A549 (cell line): ENCODE measurements around the gene MCM7. TPM values are rescaled to one million over a fixed set of nuclear protein-coding genes. Genes with fewer than 3 reads are reported as not detected.

Experiments
- ATAC-seq, 2 experiments: fragments of 200-7000 bp in 1 of 2; fragments of >200 bp in 1 of 2; cut with Nextera tagmentation in 1 of 2; cut with Tn5 transposase in 1 of 2; 3 replicates each; pipeline versions ENCODE4 v1.8.0 to v1.9.1; 2018 to 2020; ENCODE audit warnings: mild to moderate bottlenecking in 1 of 2, moderate library complexity in 1 of 2
- CTCF ChIA-PET: fragments of 300-600 bp; sonication (Branson Sonifier 250); formaldehyde crosslinking; extraction: SDS; loops from one replicate; lab custom pipeline; 2021; ENCODE audit warnings: antibody characterized with exemption, inconsistent platforms; lab: Yijun Ruan, JAX
- POLR2A ChIA-PET: fragments of 350-600 bp; formaldehyde crosslinking; extraction: SDS; loops from one replicate; lab custom pipeline; 2021; ENCODE audit warnings: antibody characterized with exemption, inconsistent platforms; lab: Yijun Ruan, JAX
- DNase-seq, 2 experiments: peaks; one replicate each; pipeline versions ENCODE4 v3.0.0 to v3.0.0-alpha.2; 2011 to 2016; ENCODE audit warnings: low read depth in 1 of 2, low spot score in 1 of 2
- FAIRE-seq: peaks from 2 replicates; lab custom pipeline; 2011; peaks lifted over from hg19 to GRCh38; lab: Jason Lieb, UNC
- H3K27ac ChIP-seq, 2 experiments: fragments of >200 bp; sonication (Bioruptor Twin); formaldehyde crosslinking; 3 replicates each; pipeline ENCODE4 v1.5.1; 2016 to 2017
- H3K4me1 ChIP-seq: fragments of >200 bp; sonication (Bioruptor Twin); formaldehyde crosslinking; 3 replicates; pipeline ENCODE4 v1.6.1; 2016
- H3K4me2 ChIP-seq: fragments of >200 bp; sonication (Bioruptor Twin); formaldehyde crosslinking; 3 replicates; pipeline ENCODE4 v1.6.1; 2016
- H3K4me3 ChIP-seq: fragments of >200 bp; sonication (Bioruptor Twin); formaldehyde crosslinking; 3 replicates; pipeline ENCODE4 v1.5.1; 2016
- H3K9me3 ChIP-seq: fragments of >200 bp; sonication (Bioruptor Twin); formaldehyde crosslinking; 3 replicates; pipeline ENCODE4 v1.6.1; 2016
- CBX2 ChIP-seq: fragments of 200-600 bp; sonication (generic); IDR thresholded peaks from 2 replicates; pipeline ENCODE4 v1.6.1; 2016; ENCODE audit warnings: low read depth, mild to moderate bottlenecking, borderline replicate concordance
- CEBPB ChIP-seq, 2 experiments: fragments of >200 bp in 1 of 2; sonication (Bioruptor Twin) in 1 of 2; formaldehyde crosslinking in 1 of 2; IDR thresholded peaks; 2 replicates each; pipeline ENCODE4 v1.6.1; 2012 to 2016
- EHF ChIP-seq: fragments of 250-450 bp; sonication (Bioruptor Pico); IDR thresholded peaks from 2 replicates; pipeline ENCODE4 v1.5.0; 2020; ENCODE audit warnings: mild to moderate bottlenecking
- EHMT2 ChIP-seq: fragments of 200-600 bp; sonication (generic); IDR thresholded peaks from 2 replicates; pipeline ENCODE4 v1.6.1; 2016; ENCODE audit warnings: antibody characterized with exemption, low read depth, mild to moderate bottlenecking, moderate library complexity
- ESRRA ChIP-seq: fragments of 150-350 bp; IDR thresholded peaks from 2 replicates; pipeline ENCODE4 v1.6.1; 2014; ENCODE audit warnings: mild to moderate bottlenecking, low read length, borderline replicate concordance
- FOSL2 ChIP-seq, 2 experiments: fragments of 450-650 bp in 1 of 2; fragments of >200 bp in 1 of 2; sonication (Bioruptor Twin) in 1 of 2; formaldehyde crosslinking; IDR thresholded peaks; 2 replicates each; pipeline versions ENCODE4 v1.5.0 to v1.6.1; 2016 to 2020; ENCODE audit warnings: mild to moderate bottlenecking in 1 of 2, moderate library complexity in 1 of 2
- FOXS1 ChIP-seq: fragments of 250-450 bp; sonication (Bioruptor Pico); IDR thresholded peaks from 2 replicates; pipeline ENCODE4 v1.5.0; 2020; ENCODE audit warnings: mild to moderate bottlenecking, moderate library complexity
- HDAC2 ChIP-seq: fragments of 200-600 bp; sonication (generic); IDR thresholded peaks from 2 replicates; pipeline ENCODE4 v1.6.1; 2016
- HEYL ChIP-seq: fragments of 250-450 bp; sonication (Bioruptor Pico); IDR thresholded peaks from 2 replicates; pipeline ENCODE4 v1.8.0; 2021; ENCODE audit warnings: mild to moderate bottlenecking, moderate library complexity
- HOXA7 ChIP-seq: fragments of 250-450 bp; sonication (Bioruptor Pico); IDR thresholded peaks from 2 replicates; pipeline ENCODE4 v1.5.0; 2020; ENCODE audit warnings: mild to moderate bottlenecking, moderate library complexity
- HOXB13 ChIP-seq: fragments of 250-450 bp; sonication (Bioruptor Pico); IDR thresholded peaks from 2 replicates; pipeline ENCODE4 v1.5.0; 2020; ENCODE audit warnings: low read depth, mild to moderate bottlenecking, moderate library complexity
- HOXB5 ChIP-seq: fragments of 250-450 bp; sonication (Bioruptor Pico); IDR thresholded peaks from 2 replicates; pipeline ENCODE4 v1.5.0; 2020; ENCODE audit warnings: mild to moderate bottlenecking, moderate library complexity
- JUN ChIP-seq, 2 experiments: fragments of >200 bp; sonication (Bioruptor Twin); formaldehyde crosslinking; IDR thresholded peaks; 2 replicates in 1 of 2; 3 replicates in 1 of 2; pipeline ENCODE4 v1.6.1; 2016 to 2017
- JUNB ChIP-seq: fragments of >200 bp; sonication (Bioruptor Twin); formaldehyde crosslinking; IDR thresholded peaks from 2 replicates; pipeline ENCODE4 v1.6.1; 2016
- KDM1A ChIP-seq: fragments of 200-600 bp; sonication (generic); IDR thresholded peaks from 2 replicates; pipeline ENCODE4 v1.6.1; 2016; ENCODE audit warnings: low read depth, mild to moderate bottlenecking
- MAFK ChIP-seq: fragments of 450-650 bp; IDR thresholded peaks from 2 replicates; pipeline ENCODE4 v1.6.1; 2014; ENCODE audit not compliant: partially characterized antibody
- MAZ ChIP-seq: fragments of 150-350 bp; IDR thresholded peaks from 2 replicates; pipeline ENCODE4 v1.6.1; 2014; ENCODE audit warnings: antibody characterized with exemption, low read depth, low read length, borderline replicate concordance
- MYC ChIP-seq: IDR thresholded peaks from 2 replicates; pipeline ENCODE4 v1.6.1; 2012; ENCODE audit warnings: mild to moderate bottlenecking, inconsistent platforms, low read length, improper control_type of control experiment, borderline replicate concordance
- NFE2L2 ChIP-seq: fragments of 150-350 bp; conservative IDR thresholded peaks from 2 replicates; pipeline ENCODE4 v1.6.1; 2014; ENCODE audit warnings: low read length
- NPAS2 ChIP-seq: fragments of 250-450 bp; sonication (Bioruptor Pico); IDR thresholded peaks from 2 replicates; pipeline ENCODE4 v1.8.0; 2022; ENCODE audit warnings: mild to moderate bottlenecking, moderate library complexity, borderline replicate concordance
- POLR2A ChIP-seq: IDR thresholded peaks from 2 replicates; pipeline ENCODE4 v1.6.1; 2012; ENCODE audit warnings: mild to moderate bottlenecking, low read length
- POLR2AphosphoS2 ChIP-seq: conservative IDR thresholded peaks from 2 replicates; pipeline ENCODE4 v1.6.1; 2012; ENCODE audit warnings: low read length, improper control_type of control experiment, inconsistent platforms
- RARB ChIP-seq: fragments of 250-450 bp; sonication (Bioruptor Pico); IDR thresholded peaks from 2 replicates; pipeline ENCODE4 v1.8.0; 2021; ENCODE audit warnings: mild to moderate bottlenecking, moderate library complexity
- RFX5 ChIP-seq: fragments of 450-650 bp; IDR thresholded peaks from 2 replicates; pipeline ENCODE4 v1.7.1; 2014; ENCODE audit warnings: antibody characterized with exemption, mild to moderate bottlenecking, moderate library complexity
- SMC3 ChIP-seq: fragments of >200 bp; sonication (Bioruptor Twin); formaldehyde crosslinking; IDR thresholded peaks from 3 replicates; pipeline ENCODE4 v1.6.1; 2018; ENCODE audit warnings: inconsistent platforms
- TFCP2L1 ChIP-seq: fragments of 250-450 bp; sonication (Bioruptor Pico); IDR thresholded peaks from 2 replicates; pipeline ENCODE4 v1.5.0; 2021; ENCODE audit warnings: mild to moderate bottlenecking
- ZFP36 ChIP-seq: fragments of 450-650 bp; IDR thresholded peaks from 2 replicates; pipeline ENCODE4 v1.6.1; 2014; ENCODE audit warnings: borderline replicate concordance; ENCODE audit not compliant: partially characterized antibody
- ZNF302 ChIP-seq: fragments of 250-450 bp; sonication (Bioruptor Pico); IDR thresholded peaks from 2 replicates; pipeline ENCODE4 v1.9.0; 2021; ENCODE audit warnings: inconsistent platforms, mild to moderate bottlenecking, moderate library complexity
- WGBS: methylation state at CpG from one replicate; pipeline ENCODE4 v1.1.6; 2017; ENCODE audit errors: missing lambda C conversion rate; 5-methylcytosine and 5-hydroxymethylcytosine counted together
- polyA plus RNA-seq, 4 experiments: library from polyadenylated mRNA; depleted of rRNA in 3 of 4; stranded (reverse); fragments of >200 nt; fragmentation: RNase III in 1 of 4; extraction: RNeasy Plus Mini Kit Qiagen cat#74134 plus additional on column Dnase treatment in 1 of 4; gene quantifications; 2 replicates in 3 of 4; 3 replicates in 1 of 4; pipeline ENCODE4 v1.2.3, GENCODE V29; 2011 to 2017
- TF ChIP-seq, protein P1 (sequence below): IDR thresholded peaks from 2 replicates; pipeline ENCODE4 v1.6.1; 2012
- TF ChIP-seq, protein P2 (sequence below): fragments of 250-450 bp; sonication (Bioruptor Pico); IDR thresholded peaks from 2 replicates; pipeline ENCODE4 v1.5.0; 2021; ENCODE audit warnings: mild to moderate bottlenecking, moderate library complexity, borderline replicate concordance
- TF ChIP-seq, protein P3 (sequence below): fragments of 150-350 bp; IDR thresholded peaks from 2 replicates; pipeline ENCODE4 v1.6.1; 2014; ENCODE audit warnings: low read depth, mild to moderate bottlenecking, low read length
- TF ChIP-seq, protein P4 (sequence below): fragments of >200 bp; sonication (Bioruptor Twin); formaldehyde crosslinking; IDR thresholded peaks from 2 replicates; pipeline ENCODE4 v1.6.1; 2016

Gene MCM7
- polyA plus RNA-seq, 2 of the 4 experiments (the other 2 are of a cell fraction): 145 to 287 TPM

DNA sequence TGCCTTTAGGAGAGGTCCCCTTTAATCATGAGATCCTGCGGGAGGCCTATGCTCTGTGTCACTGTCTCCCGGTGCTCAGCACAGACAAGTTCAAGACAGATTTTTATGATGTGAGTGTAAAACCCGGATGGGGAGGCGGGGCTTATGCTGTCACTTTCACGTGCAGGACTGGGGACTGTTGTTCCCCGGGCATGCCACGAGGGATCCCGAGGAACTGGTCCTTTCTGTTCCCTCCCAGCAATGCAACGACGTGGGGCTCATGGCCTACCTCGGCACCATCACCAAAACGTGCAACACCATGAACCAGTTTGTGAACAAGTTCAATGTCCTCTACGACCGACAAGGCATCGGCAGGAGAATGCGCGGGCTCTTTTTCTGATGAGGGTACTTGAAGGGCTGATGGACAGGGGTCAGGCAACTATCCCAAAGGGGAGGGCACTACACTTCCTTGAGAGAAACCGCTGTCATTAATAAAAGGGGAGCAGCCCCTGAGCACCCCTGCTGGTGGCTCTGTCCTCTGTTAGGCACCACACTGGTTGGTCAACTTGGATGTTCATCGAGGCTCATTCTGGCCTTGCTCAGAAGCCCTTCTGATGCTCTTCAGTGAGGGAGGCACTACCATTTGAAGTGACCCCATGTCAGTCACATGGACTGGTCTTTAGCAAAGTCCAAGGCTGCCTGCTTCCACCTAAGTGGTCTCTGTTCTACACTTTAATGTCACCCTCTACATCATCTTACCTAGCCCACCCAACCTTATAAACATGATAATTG lies 9.6 kb downstream of the MCM7 start (continued):
- TF ChIP-seq POLR2AphosphoS2 (peak; percentile 97), EHF (CRISPR knock-in tag) (0 out of 2 replicates have a peak, but pooled peaks have one; percentile 25), NFE2L2 (no peak), ZNF302 (CRISPR knock-in tag) (no peak), JUN (IDR thresholded peaks at IDR 0.05) (0 out of 5 replicates have a peak, but pooled peaks of 1 of the 2 experiments have one; percentile 27), HDAC2 (no peak), FOXS1 (CRISPR knock-in tag) (0 out of 2 replicates have a peak, but pooled peaks have one; percentile 21), RFX5 (no peak), SMC3 (no peak), MAZ (no peak), KDM1A (no peak), HOXB13 (no peak), FOSL2 (IDR thresholded peaks at IDR 0.05) (no peak), FOSL2 (CRISPR knock-in tag; IDR thresholded peaks at IDR 0.05) (0 out of 2 replicates have a peak, but pooled peaks have one; percentile 2)
- TF ChIP-seq, protein P1, sequence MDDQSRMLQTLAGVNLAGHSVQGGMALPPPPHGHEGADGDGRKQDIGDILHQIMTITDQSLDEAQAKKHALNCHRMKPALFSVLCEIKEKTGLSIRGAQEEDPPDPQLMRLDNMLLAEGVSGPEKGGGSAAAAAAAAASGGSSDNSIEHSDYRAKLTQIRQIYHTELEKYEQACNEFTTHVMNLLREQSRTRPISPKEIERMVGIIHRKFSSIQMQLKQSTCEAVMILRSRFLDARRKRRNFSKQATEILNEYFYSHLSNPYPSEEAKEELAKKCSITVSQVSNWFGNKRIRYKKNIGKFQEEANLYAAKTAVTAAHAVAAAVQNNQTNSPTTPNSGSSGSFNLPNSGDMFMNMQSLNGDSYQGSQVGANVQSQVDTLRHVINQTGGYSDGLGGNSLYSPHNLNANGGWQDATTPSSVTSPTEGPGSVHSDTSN: no peak

DNA sequence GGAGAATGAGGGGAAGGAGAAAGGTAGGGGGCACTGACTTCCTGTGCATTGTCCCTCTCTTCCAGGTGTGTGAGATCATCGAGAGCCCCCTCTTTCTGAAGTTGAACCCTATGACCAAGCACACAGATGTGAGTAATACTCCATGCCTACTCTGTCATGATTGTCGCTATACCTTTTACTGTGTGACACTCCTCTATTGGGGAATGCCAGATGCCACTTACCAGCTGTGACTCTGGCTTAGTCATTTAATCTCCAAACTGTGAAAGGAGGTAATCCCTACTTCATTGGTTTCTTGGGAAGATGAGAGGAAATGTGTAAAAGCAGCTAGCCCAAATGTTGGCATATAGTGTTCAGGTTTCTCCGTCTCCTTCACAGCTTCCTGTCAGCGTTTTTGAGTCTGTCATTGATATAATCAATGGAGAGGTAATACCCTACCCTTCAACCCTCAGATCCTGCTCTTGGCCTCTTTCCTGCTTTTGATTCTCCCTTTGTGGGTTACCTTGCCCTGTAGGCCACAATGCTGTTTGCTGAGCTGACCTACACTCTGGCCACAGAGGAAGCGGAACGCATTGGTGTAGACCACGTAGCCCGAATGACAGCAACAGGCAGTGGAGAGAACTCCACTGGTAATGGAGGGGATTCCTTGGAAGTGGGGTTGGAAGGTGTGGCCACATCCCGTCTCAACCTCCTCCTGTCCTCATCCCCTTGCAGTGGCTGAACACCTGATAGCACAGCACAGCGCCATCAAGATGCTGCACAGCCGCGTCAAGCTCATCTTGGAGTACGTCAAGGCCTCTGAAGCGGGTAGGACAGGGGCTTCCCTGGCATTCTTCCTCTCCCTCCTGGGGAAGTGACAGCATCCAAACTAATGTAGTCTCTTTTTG lies 10.4 kb downstream of the MCM7 start:
- ATAC-seq (peak; percentile 5 to 18; a peak in 4 of 6 replicates), DNase-seq (no peak), FAIRE-seq (no peak)
- no peak overlapping the region for H3K4me3 ChIP-seq
- H3K4me1 ChIP-seq: peaks cover 14% of the 10 kb centered on the region
- WGBS: 96% methylated on average over 14 of the region's 14 CpGs
- H3K9me3 ChIP-seq: no peaks in the 10 kb centered on the region
- ChIA-PET CTCF (interaction anchor here (0.6 to 1.5 kb wide), 4 partner anchors 10 to 317 kb away, joined by 3 to 5 read pairs (median 4); partner anchors contain the start of genes AP4M1 and MCM7), POLR2A (interaction anchor here (4.8 kb wide), 1 partner anchor 11 kb away, joined by 46 read pairs; the partner anchor contains the start of genes AP4M1 and MCM7)
- TF ChIP-seq HOXA7 (CRISPR knock-in tag) (no peak), RFX5 (no peak), NPAS2 (no peak), EHMT2 (no peak), HEYL (CRISPR knock-in tag) (no peak), TFCP2L1 (CRISPR knock-in tag) (no peak), NFE2L2 (no peak), JUNB (no peak), ESRRA (no peak), RARB (CRISPR knock-in tag) (no peak), MAFK (no peak), CEBPB (IDR thresholded peaks at IDR 0.05) (no peak), HOXB5 (no peak), ZFP36 (no peak), MYC (no peak), POLR2A (no peak), CBX2 (no peak)
- TF ChIP-seq, protein P2, sequence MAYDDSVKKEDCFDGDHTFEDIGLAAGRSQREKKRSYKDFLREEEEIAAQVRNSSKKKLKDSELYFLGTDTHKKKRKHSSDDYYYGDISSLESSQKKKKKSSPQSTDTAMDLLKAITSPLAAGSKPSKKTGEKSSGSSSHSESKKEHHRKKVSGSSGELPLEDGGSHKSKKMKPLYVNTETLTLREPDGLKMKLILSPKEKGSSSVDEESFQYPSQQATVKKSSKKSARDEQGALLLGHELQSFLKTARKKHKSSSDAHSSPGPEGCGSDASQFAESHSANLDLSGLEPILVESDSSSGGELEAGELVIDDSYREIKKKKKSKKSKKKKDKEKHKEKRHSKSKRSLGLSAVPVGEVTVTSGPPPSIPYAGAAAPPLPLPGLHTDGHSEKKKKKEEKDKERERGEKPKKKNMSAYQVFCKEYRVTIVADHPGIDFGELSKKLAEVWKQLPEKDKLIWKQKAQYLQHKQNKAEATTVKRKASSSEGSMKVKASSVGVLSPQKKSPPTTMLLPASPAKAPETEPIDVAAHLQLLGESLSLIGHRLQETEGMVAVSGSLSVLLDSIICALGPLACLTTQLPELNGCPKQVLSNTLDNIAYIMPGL: no peak
- TF ChIP-seq, protein P3, sequence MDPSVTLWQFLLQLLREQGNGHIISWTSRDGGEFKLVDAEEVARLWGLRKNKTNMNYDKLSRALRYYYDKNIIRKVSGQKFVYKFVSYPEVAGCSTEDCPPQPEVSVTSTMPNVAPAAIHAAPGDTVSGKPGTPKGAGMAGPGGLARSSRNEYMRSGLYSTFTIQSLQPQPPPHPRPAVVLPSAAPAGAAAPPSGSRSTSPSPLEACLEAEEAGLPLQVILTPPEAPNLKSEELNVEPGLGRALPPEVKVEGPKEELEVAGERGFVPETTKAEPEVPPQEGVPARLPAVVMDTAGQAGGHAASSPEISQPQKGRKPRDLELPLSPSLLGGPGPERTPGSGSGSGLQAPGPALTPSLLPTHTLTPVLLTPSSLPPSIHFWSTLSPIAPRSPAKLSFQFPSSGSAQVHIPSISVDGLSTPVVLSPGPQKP: no peak
- TF ChIP-seq, protein P4, sequence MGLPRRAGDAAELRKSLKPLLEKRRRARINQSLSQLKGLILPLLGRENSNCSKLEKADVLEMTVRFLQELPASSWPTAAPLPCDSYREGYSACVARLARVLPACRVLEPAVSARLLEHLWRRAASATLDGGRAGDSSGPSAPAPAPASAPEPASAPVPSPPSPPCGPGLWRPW: no peak
- no peak overlapping the region for H3K27ac ChIP-seq
- H3K4me2 ChIP-seq: no peak overlapping the region
